Gastrocnemius medialis (tissue), 4 donors: ENCODE results near the gene CPTP. TPM values are rescaled to one million over a fixed set of nuclear protein-coding genes. Genes with fewer than 3 reads are reported as not detected.
A peak's percentile ranks its signal among the peaks of the same experiment; 100 is the strongest.

Experiments
- ATAC-seq, 2 donors: fragments of 150-250 bp; one replicate each; pipeline ENCODE4 v1.9.1; 2016
- DNase-seq, 2 donors: peaks; one replicate each; pipeline ENCODE4 v3.0.0-alpha.2; 2019
- H3K27ac ChIP-seq, 4 donors: fragments of 200-600 bp; sonication (generic); 1 replicate in 1 of 4; 2 replicates in 3 of 4; pipeline ENCODE4 v1.5.1; 2016 to 2018; ENCODE audit warnings: mild to moderate bottlenecking in 2 of 4, moderate library complexity in 1 of 4
- H3K27me3 ChIP-seq, 3 donors: fragments of 200-600 bp; sonication (generic) in 2 of 3; 1 replicate in 1 of 3; 2 replicates in 2 of 3; pipeline versions ENCODE4 v1.5.1 to v1.6.0; 2016 to 2019; ENCODE audit warnings: mild to moderate bottlenecking in 1 of 3, moderate library complexity in 1 of 3
- H3K36me3 ChIP-seq, 2 donors: fragments of 200-600 bp; sonication (generic) in 1 of 2; one replicate each; pipeline ENCODE4 v1.5.1; 2017 to 2018
- H3K4me1 ChIP-seq, 2 donors: fragments of 200-600 bp; sonication (generic) in 1 of 2; one replicate each; pipeline ENCODE4 v1.5.1; 2016 to 2017; ENCODE audit warnings: mild to moderate bottlenecking in 2 of 2
- H3K4me3 ChIP-seq, 4 donors: fragments of 200-600 bp; sonication (generic) in 3 of 4; 1 replicate in 1 of 4; 2 replicates in 3 of 4; pipeline ENCODE4 v1.5.1; 2016 to 2019; ENCODE audit warnings: mild to moderate bottlenecking in 2 of 4
- H3K9me3 ChIP-seq, 3 donors: fragments of 200-600 bp; sonication (generic) in 2 of 3; 1 replicate in 1 of 3; 2 replicates in 2 of 3; pipeline ENCODE4 v1.5.1; 2016 to 2019
- CTCF ChIP-seq, 5 experiments: fragments of 450-650 bp in 3 of 5; fragments of 200-600 bp in 2 of 5; sonication (generic) in 2 of 5; IDR thresholded peaks in 4 of 5; conservative IDR thresholded peaks in 1 of 5; 1 replicate in 4 of 5; 2 replicates in 1 of 5; pipeline ENCODE4 v1.5.1; 2016 to 2019; ENCODE audit warnings: antibody characterized with exemption in 5 of 5, mild to moderate bottlenecking in 3 of 5, moderate library complexity in 3 of 5
- POLR2A ChIP-seq, 2 donors: fragments of 450-650 bp; IDR thresholded peaks; one replicate each; pipeline ENCODE4 v1.6.1; 2017; ENCODE audit warnings: antibody characterized with exemption in 2 of 2, mild to moderate bottlenecking in 2 of 2, moderate library complexity in 2 of 2
- in situ Hi-C, 4 donors: fragments of 200-750 bp; cut with MboI; loops; one replicate each; pipeline versions ENCODE4 v1.15.0 to v1.8.0; 2017; ENCODE audit warnings: low sequenced_read_pairs in 4 of 4
- intact Hi-C: fragments of 100-400 bp; cut with DNase I; formaldehyde crosslinking; loops from one replicate; pipeline ENCODE4 v1.15.1; 2023; ENCODE audit warnings: low total_unique reads
- total RNA-seq, 4 donors: library from RNA; depleted of rRNA; stranded (reverse); fragments of >200 nt; gene quantifications; one replicate each; pipeline versions ENCODE4 v1.1.0 to v1.2.3, GENCODE V29; 2016

CPTP gene
- total RNA-seq, 4 donors from 2014 or later: 22.7 to 64.9 (median 34.0) TPM

GRCh38 chr1:1279028-1279427 is 45.6 kb upstream of the CPTP start:
- in situ Hi-C loops: no loop called here
- intact Hi-C loops: no loop called here
- no peak overlapping the region for H3K4me3 ChIP-seq
- ATAC-seq (no peak), DNase-seq (no peak)
- H3K36me3 ChIP-seq: no peaks in the 10 kb centered on the region
- H3K27ac ChIP-seq: no peak overlapping the region
- H3K27me3 ChIP-seq: no peaks in the 10 kb centered on the region
- H3K9me3 ChIP-seq: no peaks in the 10 kb centered on the region
- TF ChIP-seq CTCF (IDR thresholded peaks at IDR 0.05 in 4 of 5, conservative IDR thresholded peaks at IDR 0.05 in 1 of 5) (no peak), POLR2A (IDR thresholded peaks at IDR 0.05) (no peak)
- peaks cover 7 to 13% of the 10 kb centered on the region in 2 donors for H3K4me1 ChIP-seq

GRCh38 chr1:1280782-1281481 is 43.7 kb upstream of the CPTP start:
- Histone ChIP-seq H3K27ac (no peak overlapping the region), H3K4me1 (peaks cover 0 to 6% of the 10 kb centered on the region in 2 donors), H3K27me3 (peaks cover 4 to 15% (median 6%) of the 10 kb centered on the region in 3 donors), H3K9me3 (no peaks in the 10 kb centered on the region), H3K36me3 (no peaks in the 10 kb centered on the region), H3K4me3 (no peak overlapping the region)
- TF ChIP-seq CTCF (IDR thresholded peaks at IDR 0.05 in 4 of 5, conservative IDR thresholded peaks at IDR 0.05 in 1 of 5): no peak
- TF ChIP-seq POLR2A (IDR thresholded peaks at IDR 0.05): no peak
- no peak for ATAC-seq
- in situ Hi-C loops: no loop called here
- DNase-seq: no peak
- intact Hi-C loops: no loop called here

GRCh38 chr1:1281533-1282321 is 42.9 kb upstream of the CPTP start:
- no peaks in the 10 kb centered on the region for H3K36me3 ChIP-seq
- H3K27me3 ChIP-seq: peaks cover 12 to 23% (median 14%) of the 10 kb centered on the region in 3 donors
- TF ChIP-seq POLR2A (IDR thresholded peaks at IDR 0.05): no peak
- no peak for TF ChIP-seq CTCF (IDR thresholded peaks at IDR 0.05 in 4 of 5, conservative IDR thresholded peaks at IDR 0.05 in 1 of 5)

GRCh38 chr1:1282998-1283397 is 41.6 kb upstream of the CPTP start:
- Histone ChIP-seq H3K4me1 (peaks cover 0 to 6% of the 10 kb centered on the region in 2 donors), H3K27me3 (peaks cover 15 to 34% (median 24%) of the 10 kb centered on the region in 3 donors), H3K9me3 (no peaks in the 10 kb centered on the region), H3K36me3 (no peaks in the 10 kb centered on the region), H3K27ac (no peak overlapping the region), H3K4me3 (no peak overlapping the region)
- in situ Hi-C loops (no loop called here), intact Hi-C loops (no loop called here)
- DNase-seq (no peak), ATAC-seq (no peak)
- TF ChIP-seq POLR2A (IDR thresholded peaks at IDR 0.05) (no peak), CTCF (IDR thresholded peaks at IDR 0.05 in 4 of 5, conservative IDR thresholded peaks at IDR 0.05 in 1 of 5) (no peak)

More at GRCh38 chr1:1281533-1282321, 42.9 kb upstream of the CPTP start:
- ATAC-seq: peak; percentile 50 to 79
- Histone ChIP-seq H3K4me1 (peaks cover 0 to 6% of the 10 kb centered on the region in 2 donors), H3K27ac (peak overlapping the region in 1 of 4 donors; percentile 42), H3K4me3 (no peak overlapping the region), H3K9me3 (no peaks in the 10 kb centered on the region)
- intact Hi-C loops (no loop called here), in situ Hi-C loops (no loop called here)
- DNase-seq: peak; percentile 60 to 76
